Cardiac muscle cell (in vitro differentiated cells and primary cell): ENCODE results near the gene MLLT10. TPM values are rescaled to one million over a fixed set of nuclear protein-coding genes. Genes with fewer than 3 reads are reported as not detected.
A peak's percentile ranks its signal among the peaks of the same experiment; 100 is the strongest.
"Not testable (repeated sequence)": the region's sequence is repeated elsewhere in the genome, so short reads cannot be mapped to it uniquely, and the experiment has no call there.

ENCODE experiments used
- DNase-seq, 2 donors: peaks; one replicate each; pipeline versions ENCODE4 v3.0.0 to v3.0.0-alpha.2; 2010 to 2017; ENCODE audit warnings: low read depth in 1 of 2, low spot score in 1 of 2
- H3K27ac ChIP-seq: fragments of 200-600 bp; sonication (generic); 2 replicates; pipeline ENCODE4 v1.5.1; 2016
- H3K27me3 ChIP-seq: fragments of 200-600 bp; sonication (generic); 2 replicates; pipeline ENCODE4 v1.6.0; 2016; ENCODE audit warnings: control low read depth
- H3K36me3 ChIP-seq: fragments of 200-600 bp; sonication (generic); 2 replicates; pipeline ENCODE4 v1.5.1; 2016; ENCODE audit warnings: control low read depth
- H3K4me1 ChIP-seq: fragments of 200-600 bp; sonication (generic); 2 replicates; pipeline ENCODE4 v1.8.1; 2017; ENCODE audit warnings: low read depth, mild to moderate bottlenecking, mixed run types
- H3K4me3 ChIP-seq: fragments of 200-600 bp; sonication (generic); 2 replicates; pipeline ENCODE4 v1.5.1; 2016; ENCODE audit warnings: mild to moderate bottlenecking
- H3K9me3 ChIP-seq: fragments of 200-600 bp; sonication (generic); 2 replicates; pipeline ENCODE4 v1.5.1; 2017; ENCODE audit warnings: low read depth, mild to moderate bottlenecking, control low read depth
- polyA plus RNA-seq: library from polyadenylated mRNA; unstranded; fragments of >200 nt; fragmentation: Nextera tagmentation; extraction: Ambion mirVana; gene quantifications from 2 replicates; pipeline ENCODE4 v1.2.1, GENCODE V29; 2016
- total RNA-seq: library from RNA; depleted of rRNA; stranded (reverse); fragments of >200 nt; gene quantifications from 2 replicates; pipeline ENCODE4 v1.2.3, GENCODE V29; 2016
- TF ChIP-seq, protein P1 (sequence below): IDR thresholded peaks from 2 replicates; pipeline ENCODE4 v1.5.1; 2012; ENCODE audit warnings: low read depth, mild to moderate bottlenecking, low read length

Gene MLLT10
- total and polyA plus RNA-seq, 2 experiments from 2014 or later, result 38.4 to 40.6 TPM

DNA sequence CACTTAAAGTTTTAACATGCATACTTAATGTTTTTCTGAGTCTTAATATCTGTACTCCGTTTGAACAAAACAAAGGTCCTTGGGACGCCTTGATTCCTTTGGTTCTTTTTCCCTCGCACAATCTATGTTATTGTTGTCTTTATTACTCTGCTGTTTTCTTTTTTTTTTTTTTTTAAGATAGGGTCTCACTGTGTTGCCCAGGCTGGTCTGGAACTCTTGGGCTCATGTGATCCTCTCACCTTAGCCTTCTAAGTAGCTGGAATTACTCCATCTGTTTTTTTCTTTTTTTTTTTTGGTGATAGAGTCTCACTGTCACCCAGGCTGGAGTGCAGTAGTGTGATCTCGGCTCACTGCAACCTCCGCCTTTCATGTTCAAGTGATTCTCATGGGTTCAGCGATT is 13.2 kb downstream of the MLLT10 start:
- TF ChIP-seq, protein P1, sequence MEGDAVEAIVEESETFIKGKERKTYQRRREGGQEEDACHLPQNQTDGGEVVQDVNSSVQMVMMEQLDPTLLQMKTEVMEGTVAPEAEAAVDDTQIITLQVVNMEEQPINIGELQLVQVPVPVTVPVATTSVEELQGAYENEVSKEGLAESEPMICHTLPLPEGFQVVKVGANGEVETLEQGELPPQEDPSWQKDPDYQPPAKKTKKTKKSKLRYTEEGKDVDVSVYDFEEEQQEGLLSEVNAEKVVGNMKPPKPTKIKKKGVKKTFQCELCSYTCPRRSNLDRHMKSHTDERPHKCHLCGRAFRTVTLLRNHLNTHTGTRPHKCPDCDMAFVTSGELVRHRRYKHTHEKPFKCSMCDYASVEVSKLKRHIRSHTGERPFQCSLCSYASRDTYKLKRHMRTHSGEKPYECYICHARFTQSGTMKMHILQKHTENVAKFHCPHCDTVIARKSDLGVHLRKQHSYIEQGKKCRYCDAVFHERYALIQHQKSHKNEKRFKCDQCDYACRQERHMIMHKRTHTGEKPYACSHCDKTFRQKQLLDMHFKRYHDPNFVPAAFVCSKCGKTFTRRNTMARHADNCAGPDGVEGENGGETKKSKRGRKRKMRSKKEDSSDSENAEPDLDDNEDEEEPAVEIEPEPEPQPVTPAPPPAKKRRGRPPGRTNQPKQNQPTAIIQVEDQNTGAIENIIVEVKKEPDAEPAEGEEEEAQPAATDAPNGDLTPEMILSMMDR, result no peak
- peaks cover 3% of the 10 kb centered on the region for H3K4me1 ChIP-seq
- H3K4me3 ChIP-seq, result no peak overlapping the region
- H3K36me3 ChIP-seq, result peaks cover 36% of the 10 kb centered on the region
- H3K27me3 ChIP-seq, result no peaks in the 10 kb centered on the region
- DNase-seq, result no peak
- H3K27ac ChIP-seq, result peak overlapping the region; percentile 34
- no peaks in the 10 kb centered on the region for H3K9me3 ChIP-seq

DNA sequence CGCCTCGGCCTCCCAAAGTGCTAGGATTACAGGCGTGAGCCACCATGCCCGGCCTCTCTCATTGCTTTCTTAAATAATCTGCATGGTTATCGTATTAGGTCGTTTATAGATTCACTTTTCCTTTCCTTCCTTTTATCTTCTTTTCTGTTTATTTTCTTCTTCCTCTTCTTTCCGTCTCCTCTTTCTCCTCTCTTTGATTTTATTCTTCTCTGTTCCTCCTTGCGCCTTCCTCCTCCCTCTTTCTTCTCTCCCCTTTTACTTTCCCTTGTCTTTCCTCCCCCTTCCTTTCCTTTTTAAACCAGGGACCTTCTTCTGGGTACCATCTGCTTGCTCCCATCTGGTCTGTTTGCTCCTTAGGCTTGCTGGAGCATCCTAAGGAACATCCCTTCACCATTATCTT is 18.6 kb downstream of the MLLT10 start:
- Histone ChIP-seq H3K27ac (no peak overlapping the region), H3K36me3 (peaks cover 18% of the 10 kb centered on the region), H3K9me3 (no peaks in the 10 kb centered on the region), H3K4me1 (peaks cover 3% of the 10 kb centered on the region), H3K4me3 (no peak overlapping the region), H3K27me3 (no peaks in the 10 kb centered on the region)
- TF ChIP-seq, protein P1, result no peak
- no peak for DNase-seq

DNA sequence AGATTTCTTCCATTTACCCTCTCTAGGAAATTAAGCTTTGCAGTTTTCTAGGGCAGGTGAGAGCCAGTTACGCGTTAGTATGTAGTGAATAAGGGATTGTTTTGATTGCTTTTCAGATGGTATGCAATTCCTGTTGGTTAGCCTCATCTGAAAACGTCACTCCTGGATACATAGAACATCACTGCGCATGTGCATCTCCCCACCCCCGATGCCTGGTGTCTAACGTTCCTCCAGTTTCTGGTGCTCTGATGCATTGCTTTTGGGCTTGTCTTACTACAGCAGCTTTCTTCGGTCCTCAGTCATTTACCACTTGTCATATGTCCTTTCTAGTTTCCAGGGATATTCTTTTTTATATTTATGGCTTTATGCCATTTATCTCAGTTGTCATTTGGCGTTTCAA is 22.5 kb downstream of the MLLT10 start:
- Histone ChIP-seq H3K27ac (no peak overlapping the region), H3K4me1 (no peaks in the 10 kb centered on the region), H3K36me3 (peaks cover 33% of the 10 kb centered on the region), H3K4me3 (no peak overlapping the region), H3K27me3 (no peaks in the 10 kb centered on the region), H3K9me3 (no peaks in the 10 kb centered on the region)
- no peak for DNase-seq
- TF ChIP-seq, protein P1, result no peak

DNA sequence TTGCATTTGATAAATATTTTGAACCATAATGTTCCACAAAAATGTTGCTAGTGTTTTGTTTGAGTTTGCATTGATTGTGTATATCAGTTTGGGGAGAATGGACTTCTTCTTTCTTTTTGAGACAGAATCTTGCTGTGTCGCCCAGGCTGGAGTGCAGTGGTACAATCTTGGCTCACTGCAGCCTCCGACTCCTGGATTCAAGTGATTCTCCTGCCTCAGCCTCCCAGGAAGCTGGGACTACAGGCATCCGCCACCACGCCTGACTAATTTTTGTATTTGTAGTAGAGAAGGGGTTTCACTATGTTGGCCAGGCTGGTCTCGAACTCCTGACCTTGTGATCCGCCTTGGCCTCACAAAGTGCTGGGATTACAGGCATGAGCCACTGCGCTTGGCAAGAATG is 25.0 kb downstream of the MLLT10 start:
- not testable (repeated sequence) for H3K27me3 ChIP-seq, H3K4me3 ChIP-seq, DNase-seq, H3K27ac ChIP-seq, H3K9me3 ChIP-seq, H3K4me1 ChIP-seq
- peaks cover 30% of the 10 kb centered on the region for H3K36me3 ChIP-seq

DNA sequence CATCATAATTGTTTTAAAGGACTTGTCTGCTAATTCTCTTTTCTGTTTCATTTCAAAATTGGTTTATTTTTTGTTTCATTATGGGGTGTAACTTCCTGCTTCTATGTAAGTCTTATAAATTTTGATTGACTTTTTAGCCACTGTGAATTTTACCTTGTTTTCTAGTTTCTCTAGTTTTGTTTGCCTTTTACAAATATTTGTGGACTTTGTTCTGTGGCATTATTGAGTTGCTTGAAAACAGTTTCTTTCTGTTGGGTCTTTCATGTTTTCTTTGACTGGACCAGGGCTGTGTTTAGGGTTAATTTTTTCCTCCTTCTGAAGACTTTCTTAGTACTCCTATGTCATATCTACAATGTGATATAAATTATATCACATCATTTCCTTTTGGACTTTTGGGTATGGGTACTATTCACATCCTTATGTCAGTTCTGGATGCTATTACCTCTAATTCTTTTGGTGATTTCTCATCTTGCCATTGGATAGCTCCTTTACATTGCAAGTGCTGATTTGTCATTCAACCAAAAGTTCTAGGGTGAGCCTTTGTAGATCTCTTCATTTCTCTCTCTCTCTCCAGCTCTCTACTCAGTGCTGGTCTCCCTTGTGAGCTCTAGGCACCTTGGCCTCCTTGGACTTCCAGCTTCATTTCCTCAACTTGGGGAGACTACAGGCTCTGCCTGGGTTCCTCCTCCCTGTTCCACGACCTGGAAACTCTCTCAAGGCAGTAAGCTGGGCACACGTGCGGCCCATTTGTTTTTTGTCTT is 36.9 kb downstream of the MLLT10 start:
- Histone ChIP-seq H3K9me3 (no peaks in the 10 kb centered on the region), H3K27ac (peak overlapping the region; percentile 40), H3K36me3 (no peaks in the 10 kb centered on the region), H3K27me3 (no peaks in the 10 kb centered on the region), H3K4me3 (no peak overlapping the region), H3K4me1 (peaks cover 3% of the 10 kb centered on the region)
- no peak for DNase-seq
- TF ChIP-seq, protein P1, result no peak

DNA sequence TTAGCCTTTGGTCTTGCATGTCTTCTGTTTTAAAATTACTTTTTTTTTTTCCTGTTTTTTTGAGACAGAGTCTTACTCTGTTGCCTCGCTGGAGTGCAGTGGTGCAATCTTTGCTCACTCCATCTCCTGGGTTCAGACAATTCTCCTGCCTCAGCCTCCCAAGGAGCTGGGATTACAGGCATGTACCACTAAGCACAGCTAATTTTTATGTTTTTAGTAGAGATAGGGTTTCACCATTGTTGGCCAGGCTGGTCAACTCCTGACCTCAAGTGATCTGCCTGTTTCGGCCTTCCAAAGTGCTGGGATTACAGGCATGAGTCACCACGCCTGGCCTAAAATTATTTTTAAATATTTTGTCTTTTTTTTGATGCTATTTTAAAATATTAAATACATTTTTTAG is 38.5 kb downstream of the MLLT10 start:
- Histone ChIP-seq H3K4me1 (peaks cover 3% of the 10 kb centered on the region), H3K27me3 (no peaks in the 10 kb centered on the region), H3K27ac (no peak overlapping the region), H3K9me3 (no peaks in the 10 kb centered on the region), H3K36me3 (no peaks in the 10 kb centered on the region), H3K4me3 (no peak overlapping the region)
- DNase-seq, result peak in 1 of 2 donors; percentile 66
- TF ChIP-seq, protein P1, result no peak

DNA sequence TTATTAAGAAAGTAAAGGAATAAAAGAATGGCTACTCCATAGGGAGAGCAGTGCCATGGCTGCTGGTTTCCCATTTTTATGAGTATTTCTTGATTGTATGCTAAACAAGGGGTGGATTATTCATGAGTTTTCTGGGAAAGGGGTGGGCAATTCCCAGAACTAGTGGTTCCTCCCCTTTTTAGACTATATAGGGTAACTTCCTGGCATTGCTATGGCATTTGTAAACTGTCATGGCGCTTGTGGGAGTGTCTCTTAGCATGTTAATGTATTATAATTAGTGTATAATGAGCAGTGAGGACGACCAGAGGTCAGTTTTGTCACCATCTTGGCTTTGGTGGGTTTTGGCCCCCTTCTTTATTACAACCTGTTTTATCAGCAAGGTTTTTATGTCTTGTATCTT is 40.5 kb downstream of the MLLT10 start:
- not testable (repeated sequence) for H3K9me3 ChIP-seq, DNase-seq, H3K27me3 ChIP-seq, H3K36me3 ChIP-seq, H3K4me3 ChIP-seq, H3K4me1 ChIP-seq
- H3K27ac ChIP-seq, result peak overlapping the region; percentile 10
